SU-DHL-6 (cell line): ENCODE data around the gene ST6GAL1.

Source experiments
- EZH2phosphoT487 ChIP-seq: fragments of 200-600 bp; sonication (generic), shearing (Covaris generic); conservative IDR thresholded peaks from 2 replicates; pipeline ENCODE4 v1.6.1; 2018; ENCODE audit warnings: mild to moderate bottlenecking, antibody characterized with exemption, low read length, moderate library complexity, mixed read lengths
- TF ChIP-seq, protein P1 (sequence below): fragments of 200-600 bp; sonication (generic); IDR thresholded peaks from one replicate; pipeline ENCODE4 v1.5.1; 2017; ENCODE audit warnings: antibody characterized with exemption, mild to moderate bottlenecking, low read length, moderate library complexity; ENCODE audit not compliant: insufficient read depth, poor library complexity, severe bottlenecking

GRCh38 chr3:186973702-186974101 is 43.4 kb downstream of the ST6GAL1 start:
- TF ChIP-seq, protein P1, sequence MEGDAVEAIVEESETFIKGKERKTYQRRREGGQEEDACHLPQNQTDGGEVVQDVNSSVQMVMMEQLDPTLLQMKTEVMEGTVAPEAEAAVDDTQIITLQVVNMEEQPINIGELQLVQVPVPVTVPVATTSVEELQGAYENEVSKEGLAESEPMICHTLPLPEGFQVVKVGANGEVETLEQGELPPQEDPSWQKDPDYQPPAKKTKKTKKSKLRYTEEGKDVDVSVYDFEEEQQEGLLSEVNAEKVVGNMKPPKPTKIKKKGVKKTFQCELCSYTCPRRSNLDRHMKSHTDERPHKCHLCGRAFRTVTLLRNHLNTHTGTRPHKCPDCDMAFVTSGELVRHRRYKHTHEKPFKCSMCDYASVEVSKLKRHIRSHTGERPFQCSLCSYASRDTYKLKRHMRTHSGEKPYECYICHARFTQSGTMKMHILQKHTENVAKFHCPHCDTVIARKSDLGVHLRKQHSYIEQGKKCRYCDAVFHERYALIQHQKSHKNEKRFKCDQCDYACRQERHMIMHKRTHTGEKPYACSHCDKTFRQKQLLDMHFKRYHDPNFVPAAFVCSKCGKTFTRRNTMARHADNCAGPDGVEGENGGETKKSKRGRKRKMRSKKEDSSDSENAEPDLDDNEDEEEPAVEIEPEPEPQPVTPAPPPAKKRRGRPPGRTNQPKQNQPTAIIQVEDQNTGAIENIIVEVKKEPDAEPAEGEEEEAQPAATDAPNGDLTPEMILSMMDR: no peak
- TF ChIP-seq EZH2phosphoT487: no peak
